SW 1271 (cell line): Measurements from ENCODE around the gene APOL2.
"Not testable (repeated sequence)": the region's sequence is repeated elsewhere in the genome, so short reads cannot be mapped to it uniquely, and the experiment has no call there.

Experiments
- DNase-seq, 2 experiments: peaks; one replicate each; lab custom pipeline; 2025; lab: John Stamatoyannopoulos, UW

Gene APOL2

GRCh38 chr22:36221799-36222751 is 17.3 kb downstream of the APOL2 start:
- no peak for DNase-seq

GRCh38 chr22:36220451-36220921 is 18.8 kb downstream of the APOL2 start:
- no peak for DNase-seq

GRCh38 chr22:36218648-36219193 is 20.6 kb downstream of the APOL2 start:
- no peak for DNase-seq

- DNase-seq = no peak
Observed at GRCh38 chr22:36215981-36216380, 23.3 kb downstream of the APOL2 start.

GRCh38 chr22:36213586-36213985 is 25.7 kb downstream of the APOL2 start:
- no peak for DNase-seq

- no peak for DNase-seq
Observed at GRCh38 chr22:36212901-36213300, 26.4 kb downstream of the APOL2 start.

- DNase-seq = no peak
Observed at GRCh38 chr22:36211237-36211861, 28.0 kb downstream of the APOL2 start.

- no peak for DNase-seq
Observed at GRCh38 chr22:36210224-36210623, 29.1 kb downstream of the APOL2 start.

- not testable (repeated sequence) for DNase-seq
Observed at GRCh38 chr22:36209488-36209908, 29.8 kb downstream of the APOL2 start.

- no peak for DNase-seq
Observed at GRCh38 chr22:36208914-36209313, 30.4 kb downstream of the APOL2 start.

- DNase-seq = no peak
Observed at GRCh38 chr22:36208162-36208765, 31.1 kb downstream of the APOL2 start.

GRCh38 chr22:36206255-36206654 is 33.1 kb downstream of the APOL2 start:
- DNase-seq = no peak

- not testable (repeated sequence) for DNase-seq
Observed at GRCh38 chr22:36205573-36205972, 33.8 kb downstream of the APOL2 start.

- no peak for DNase-seq
Observed at GRCh38 chr22:36204632-36205015, 34.7 kb downstream of the APOL2 start.

- no peak for DNase-seq
Observed at GRCh38 chr22:36204001-36204631, 35.2 kb downstream of the APOL2 start.

GRCh38 chr22:36203441-36203840 is 35.9 kb downstream of the APOL2 start:
- DNase-seq = not testable (repeated sequence)

GRCh38 chr22:36202906-36203305 is 36.4 kb downstream of the APOL2 start:
- DNase-seq = not testable (repeated sequence)

GRCh38 chr22:36201630-36202319 is 37.6 kb downstream of the APOL2 start, which contains the start of gene APOL4:
TSS of gene APOL4 (minus strand) at chr22:36201809. CDS start at chr22:36201734, 75 bp downstream.
- no peak for DNase-seq

GRCh38 chr22:36201025-36201424 is 38.3 kb downstream of the APOL2 start:
- not testable (repeated sequence) for DNase-seq

GRCh38 chr22:36199001-36199551 is 40.3 kb downstream of the APOL2 start:
- no peak for DNase-seq

GRCh38 chr22:36198536-36198935 is 40.8 kb downstream of the APOL2 start:
- no peak for DNase-seq
